Activated naive CD4-positive, alpha-beta T cell treated with Interleukin-2 at 50 U/mL for 16 hours (primary cell): ENCODE data around the gene LZTS2.
"Not testable (repeated sequence)": the region's sequence is repeated elsewhere in the genome, so short reads cannot be mapped to it uniquely, and the experiment has no call there.

Source experiments
- DNase-seq: peaks from one replicate; pipeline ENCODE4 v3.0.0-alpha.2; 2020

The LZTS2 gene

GRCh38 chr10:101034404-101034803, 34.8 kb downstream of the LZTS2 start:
- DNase-seq: not testable (repeated sequence)

DNA sequence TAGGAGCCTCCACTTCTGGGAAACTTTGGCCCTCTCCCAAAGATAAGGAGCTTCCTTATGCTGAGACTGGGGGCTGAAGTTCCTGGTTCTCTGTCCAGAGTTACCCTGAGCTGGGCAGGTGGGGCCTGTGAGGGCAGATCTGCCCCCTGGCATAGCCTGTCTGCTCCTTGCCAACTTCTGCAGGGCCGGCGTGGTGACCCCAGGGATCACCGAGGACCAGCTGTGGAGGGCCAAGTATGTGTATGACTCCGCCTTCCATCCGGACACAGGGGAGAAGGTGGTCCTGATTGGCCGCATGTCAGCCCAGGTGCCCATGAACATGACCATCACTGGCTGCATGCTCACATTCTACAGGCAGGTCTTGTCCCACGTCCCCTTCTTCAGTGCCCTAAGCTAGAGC, 35.7 kb downstream of the LZTS2 start:
- no peak for DNase-seq

GRCh38 chr10:101035916-101036702, 36.5 kb downstream of the LZTS2 start:
- no peak for DNase-seq

GRCh38 chr10:101036726-101037125, 37.1 kb downstream of the LZTS2 start:
- no peak for DNase-seq

GRCh38 chr10:101038484-101038883, 38.9 kb downstream of the LZTS2 start:
- DNase-seq: no peak

GRCh38 chr10:101040061-101040460, 40.5 kb downstream of the LZTS2 start:
- DNase-seq: no peak

DNA sequence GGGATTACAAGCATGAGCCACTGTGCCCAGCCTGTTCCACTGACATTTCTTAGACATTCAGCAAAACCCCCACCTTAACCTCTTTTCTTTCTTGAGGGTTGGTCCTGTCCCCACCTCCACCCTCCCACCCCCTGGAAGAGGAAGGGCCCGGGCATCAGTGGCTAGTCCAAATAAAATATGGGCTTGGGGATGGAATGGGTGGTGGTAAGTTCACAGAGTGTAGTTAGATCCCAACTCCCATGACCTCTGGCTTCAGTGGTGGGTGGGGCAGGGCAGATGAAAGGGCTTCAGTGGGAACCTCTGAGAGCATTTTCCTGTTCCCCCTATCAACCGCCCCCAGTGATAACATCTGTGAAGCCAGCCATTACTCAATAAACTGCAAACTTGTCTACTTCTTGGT, 41.2 kb downstream of the LZTS2 start:
- no peak for DNase-seq

GRCh38 chr10:101041252-101041761, 41.7 kb downstream of the LZTS2 start:
- peak; percentile 77 for DNase-seq

GRCh38 chr10:101042118-101042517, 42.5 kb downstream of the LZTS2 start:
- DNase-seq: no peak

DNA sequence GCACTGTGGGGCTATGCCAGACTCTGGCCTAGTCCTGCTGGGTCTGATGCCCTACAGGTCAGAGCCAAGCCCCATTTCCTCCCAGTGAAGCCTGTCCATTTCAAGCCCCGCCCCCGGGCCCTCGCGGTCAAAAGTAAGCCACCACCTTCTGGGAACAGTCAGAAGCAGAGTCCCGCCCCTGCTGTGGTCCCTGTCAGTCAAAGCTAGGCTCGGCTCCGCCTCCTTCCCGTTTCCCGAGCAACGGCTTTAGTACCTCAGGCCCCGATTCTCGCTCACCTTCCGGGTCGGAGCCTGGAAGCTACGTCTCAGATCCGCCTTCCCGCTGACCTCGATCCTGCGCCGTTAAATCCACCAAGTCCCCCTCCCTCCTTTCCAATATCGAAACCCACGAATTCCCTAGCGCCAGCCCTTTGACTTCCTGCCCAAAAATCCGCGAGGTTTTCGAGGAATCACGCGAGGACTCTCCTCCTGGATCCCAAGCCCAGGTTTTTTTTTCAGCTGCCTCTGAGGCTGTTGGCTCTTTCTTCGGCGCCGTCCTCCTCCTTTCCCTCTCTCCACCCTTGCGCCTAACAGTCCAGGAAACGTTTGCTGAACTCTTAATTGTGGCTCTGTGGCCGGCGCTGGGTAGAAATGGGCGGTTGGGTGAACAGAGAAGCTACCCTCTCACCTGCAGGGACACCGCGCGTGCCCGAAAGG, 43.2 kb downstream of the LZTS2 start:
- DNase-seq: peak; percentile 92

- no peak for DNase-seq
Observed at GRCh38 chr10:101043363-101043707, 43.7 kb downstream of the LZTS2 start.

GRCh38 chr10:101044117-101044516, 44.5 kb downstream of the LZTS2 start:
- DNase-seq: no peak

DNA sequence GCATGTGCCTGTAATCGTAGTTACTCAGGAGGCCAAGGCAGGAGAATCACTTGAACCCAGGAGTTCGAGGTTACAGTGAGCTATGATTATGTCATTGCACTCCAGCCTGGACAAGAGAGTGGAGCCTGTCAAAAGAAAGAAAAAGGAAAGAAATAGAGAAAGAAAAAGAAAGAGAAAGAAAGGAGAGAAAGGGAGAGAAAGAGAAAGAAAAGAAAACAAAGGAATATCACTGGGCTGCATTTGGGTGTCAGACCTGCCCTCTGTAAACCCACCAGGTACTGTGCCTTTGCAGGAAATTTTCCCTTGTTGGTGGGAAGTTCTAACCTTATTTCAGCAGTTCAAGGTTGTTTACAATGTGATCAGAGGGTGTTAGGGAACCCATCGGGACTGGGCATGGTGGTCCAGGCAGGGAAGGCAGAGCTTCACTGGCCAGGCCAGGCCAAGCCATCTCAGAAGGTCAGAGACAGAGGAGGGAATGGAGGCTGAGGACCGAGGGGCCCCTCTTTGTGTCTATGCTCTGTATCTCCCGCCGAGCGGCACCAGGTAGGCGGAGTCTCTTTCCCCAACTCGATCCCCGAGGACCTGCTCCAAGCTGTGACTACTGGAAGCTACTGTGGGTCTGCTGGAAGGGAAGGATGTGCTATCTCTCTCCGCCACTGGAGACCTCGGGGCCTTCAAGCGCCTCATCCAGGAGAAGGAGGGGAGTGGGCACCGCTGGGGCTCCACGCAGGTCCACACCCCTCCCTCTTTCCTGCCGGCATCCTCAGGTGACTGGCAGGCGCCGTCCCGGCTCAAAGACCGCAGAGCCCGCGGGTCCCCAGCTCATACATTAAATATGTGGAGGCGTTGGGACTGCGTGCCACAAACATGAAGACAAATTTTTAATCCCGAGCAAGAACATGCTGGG, 47.0 kb downstream of the LZTS2 start:
- DNase-seq: no peak

DNA sequence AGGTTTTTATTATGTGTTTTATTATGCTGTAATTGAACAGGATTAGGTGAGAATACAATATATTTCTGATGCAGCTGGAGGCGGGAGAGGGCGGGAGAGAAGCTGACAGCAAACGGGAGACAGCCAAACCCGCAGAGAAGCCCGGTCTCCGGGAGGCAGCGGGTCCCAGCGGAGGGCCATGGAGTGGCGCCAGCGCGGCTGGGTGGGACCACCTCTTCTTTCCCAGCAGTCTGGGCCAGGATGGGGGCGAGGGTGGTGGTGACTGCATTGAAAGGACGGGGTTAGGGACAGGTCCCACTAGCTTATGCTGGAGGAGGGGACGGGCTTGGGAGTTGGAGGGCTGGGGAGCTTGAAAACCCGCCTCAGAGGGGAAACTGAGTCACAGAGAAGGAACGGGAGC, 47.7 kb downstream of the LZTS2 start:
- no peak for DNase-seq

DNA sequence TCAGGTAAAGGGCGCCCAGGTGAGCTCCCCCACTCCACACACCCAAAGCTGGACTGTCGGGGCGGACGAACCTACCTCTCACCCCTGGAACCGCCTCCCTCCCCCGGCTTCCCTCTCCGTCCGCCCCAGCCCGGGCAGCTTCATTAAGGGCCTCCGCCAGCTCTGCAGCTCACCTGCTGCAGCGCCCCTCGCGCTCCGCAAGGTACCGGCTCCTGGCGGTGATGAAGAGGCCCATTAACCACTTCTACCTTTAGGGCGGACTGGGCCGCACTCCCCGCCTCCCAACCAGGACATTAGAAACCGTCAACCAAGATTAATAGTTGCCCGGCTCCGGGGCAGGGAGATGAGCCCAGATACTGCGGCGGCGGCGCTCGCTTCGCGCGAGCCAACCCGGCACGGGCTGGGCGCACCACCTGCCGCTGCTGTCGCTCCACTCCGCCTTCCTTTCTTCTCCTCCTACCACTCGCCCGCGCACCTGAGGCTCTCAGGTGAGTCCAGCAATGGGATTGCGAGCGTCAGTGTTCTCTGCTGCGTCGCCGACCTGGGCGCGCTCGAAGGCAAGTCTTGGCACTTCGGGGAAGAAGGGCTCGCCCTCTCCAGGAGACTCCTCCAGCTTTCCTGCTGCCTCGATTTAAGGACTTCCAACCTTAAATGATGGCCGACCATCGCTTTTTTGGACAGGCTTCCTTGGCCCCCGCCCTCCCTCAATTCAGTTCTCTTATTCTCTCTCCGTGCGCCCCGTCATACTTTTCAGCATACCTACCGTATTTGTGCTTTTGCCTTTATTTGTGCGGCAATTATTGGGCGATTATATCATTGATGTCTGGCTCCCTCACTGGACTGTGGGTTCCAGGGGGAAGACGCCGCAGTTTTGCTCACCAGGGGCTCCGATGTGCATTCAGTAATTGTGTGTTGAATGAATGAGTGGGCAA, 48.6 kb downstream of the LZTS2 start:
- no peak for DNase-seq

GRCh38 chr10:101050208-101051069, 50.8 kb downstream of the LZTS2 start:
- DNase-seq: peak; percentile 82

DNA sequence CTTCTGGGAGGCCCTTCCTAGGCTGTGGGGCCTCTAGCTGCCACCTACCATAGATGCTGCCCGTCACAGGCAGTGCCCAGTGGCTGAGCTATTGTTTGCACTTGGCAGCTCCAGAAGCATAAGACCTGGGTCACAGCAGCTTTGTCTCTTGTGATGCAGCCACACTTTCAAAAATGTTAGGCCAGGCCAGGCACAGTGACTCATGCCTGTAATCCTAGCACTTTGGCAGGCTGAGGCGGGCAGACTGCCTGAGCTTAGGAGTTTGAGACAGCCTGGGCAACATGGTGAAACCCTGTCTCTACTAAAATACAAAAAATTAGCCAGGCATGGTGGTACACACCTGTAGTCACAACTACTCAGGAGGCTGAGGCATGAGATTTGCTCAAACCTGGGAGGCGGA, 52.7 kb downstream of the LZTS2 start:
- DNase-seq: no peak

DNA sequence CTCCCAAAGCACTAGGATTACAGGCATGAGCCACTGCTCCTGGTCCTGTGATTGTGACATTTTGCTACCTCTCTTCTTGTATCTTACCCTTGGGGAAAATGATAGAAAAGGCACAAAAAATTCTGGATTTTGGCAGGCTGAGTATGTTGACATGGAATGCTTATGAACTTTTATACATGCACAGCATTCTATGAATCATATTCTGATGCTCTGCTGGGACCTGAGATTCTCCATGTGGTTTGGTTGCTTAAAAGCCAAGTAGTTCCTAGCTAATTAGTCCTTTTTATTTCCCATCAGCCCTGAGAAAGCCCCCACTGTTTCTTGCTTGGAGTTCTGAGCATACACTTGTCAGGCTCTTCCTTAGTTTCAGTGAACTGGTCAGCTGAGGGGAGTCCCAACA, 53.9 kb downstream of the LZTS2 start:
- no peak for DNase-seq

DNA sequence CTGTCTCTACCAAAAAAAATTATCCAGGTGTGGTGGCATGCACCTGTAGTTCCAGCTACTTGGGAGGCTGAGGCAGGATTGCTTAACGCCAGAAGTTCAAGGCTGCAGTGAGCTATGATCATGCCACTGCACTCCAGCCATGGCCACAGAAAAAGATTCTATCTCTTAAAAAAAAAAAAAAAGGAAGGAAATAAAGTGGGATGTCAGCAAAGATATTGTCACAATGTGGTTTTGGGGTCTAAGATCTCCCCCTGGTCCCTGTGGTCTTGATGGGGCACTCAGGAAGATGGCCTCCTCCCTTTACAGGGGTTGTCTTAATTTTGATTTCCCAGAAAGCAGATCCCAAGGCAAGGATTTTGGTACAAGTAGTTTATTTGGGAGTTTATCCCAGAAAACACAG, 54.7 kb downstream of the LZTS2 start:
- no peak for DNase-seq

DNA sequence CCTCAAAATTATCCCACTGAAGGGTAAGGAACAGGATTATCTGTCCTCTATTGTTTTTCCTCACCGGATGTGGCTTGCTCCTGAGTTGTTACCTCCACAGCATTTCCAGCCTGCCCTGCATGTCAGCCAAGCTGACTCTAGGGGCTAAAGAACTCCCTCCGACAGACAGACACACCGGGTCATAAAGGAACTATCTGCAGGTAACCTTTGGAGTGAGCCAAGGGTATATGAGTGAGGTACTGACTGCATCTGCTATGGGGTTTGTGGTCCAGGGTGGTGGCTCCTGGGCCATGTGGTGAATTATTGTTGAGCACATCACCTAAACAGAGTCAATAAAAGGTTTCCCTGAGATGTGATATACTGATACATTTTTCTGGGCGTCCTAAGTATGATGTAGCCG, 55.3 kb downstream of the LZTS2 start:
- DNase-seq: no peak

DNA sequence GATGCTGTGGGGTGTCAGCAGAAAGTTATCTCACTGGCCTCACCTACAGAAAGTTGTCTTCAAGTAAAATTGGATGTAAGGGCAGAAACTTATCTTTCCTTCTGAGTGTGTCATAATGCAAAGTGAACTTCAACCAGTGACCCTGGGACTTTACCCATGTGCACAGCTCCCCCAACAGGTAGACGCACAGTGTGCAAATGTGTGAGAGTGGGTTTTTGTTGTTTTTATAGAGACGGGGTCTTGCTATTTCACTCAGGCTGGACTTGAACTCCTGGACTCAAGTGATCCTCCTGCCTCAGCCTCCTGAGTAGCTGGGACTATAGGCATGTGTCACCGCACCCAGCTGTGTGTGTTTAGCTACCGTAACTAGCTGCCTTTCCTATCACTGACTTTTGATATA, 55.8 kb downstream of the LZTS2 start:
- no peak for DNase-seq
